Epidermal melanocyte (primary cell): ENCODE measurements around the gene LDLRAD4.

Experiments
- DNase-seq: peaks from one replicate; pipeline ENCODE4 v3.0.0; 2011; ENCODE audit warnings: low spot score; ENCODE audit not compliant: insufficient read length

Gene LDLRAD4

GRCh38 chr18:13284330-13285027 is 65.9 kb downstream of the LDLRAD4 start:
- DNase-seq: no peak

GRCh38 chr18:13285874-13286273 is 67.3 kb downstream of the LDLRAD4 start:
- no peak for DNase-seq

GRCh38 chr18:13286456-13287125 is 68.0 kb downstream of the LDLRAD4 start:
- DNase-seq: no peak

GRCh38 chr18:13287372-13287771 is 68.8 kb downstream of the LDLRAD4 start:
- no peak for DNase-seq

GRCh38 chr18:13288509-13289133 is 70.1 kb downstream of the LDLRAD4 start:
- no peak for DNase-seq

- no peak for DNase-seq
Observed at GRCh38 chr18:13289481-13290205, 71.1 kb downstream of the LDLRAD4 start.

GRCh38 chr18:13290856-13291271 is 72.3 kb downstream of the LDLRAD4 start:
- DNase-seq: no peak

GRCh38 chr18:13291299-13291698 is 72.7 kb downstream of the LDLRAD4 start:
- no peak for DNase-seq

GRCh38 chr18:13291745-13292447 is 73.3 kb downstream of the LDLRAD4 start:
- DNase-seq: no peak

- no peak for DNase-seq
Observed at GRCh38 chr18:13292736-13293135, 74.2 kb downstream of the LDLRAD4 start.

GRCh38 chr18:13294309-13294708 is 75.7 kb downstream of the LDLRAD4 start:
- no peak for DNase-seq

GRCh38 chr18:13295894-13296293 is 77.3 kb downstream of the LDLRAD4 start:
- DNase-seq: no peak

GRCh38 chr18:13296867-13297574 is 78.5 kb downstream of the LDLRAD4 start:
- no peak for DNase-seq

GRCh38 chr18:13298262-13298661 is 79.7 kb downstream of the LDLRAD4 start:
- DNase-seq: no peak

GRCh38 chr18:13300029-13300428 is 81.5 kb downstream of the LDLRAD4 start:
- DNase-seq: no peak

- DNase-seq: no peak
Observed at GRCh38 chr18:13300796-13301195, 82.2 kb downstream of the LDLRAD4 start.

GRCh38 chr18:13302040-13302439 is 83.5 kb downstream of the LDLRAD4 start:
- DNase-seq: no peak

GRCh38 chr18:13302457-13303225 is 84.1 kb downstream of the LDLRAD4 start:
- DNase-seq: no peak

- no peak for DNase-seq
Observed at GRCh38 chr18:13303756-13304364, 85.3 kb downstream of the LDLRAD4 start.
